Neural progenitor cell (in vitro differentiated cells): Measurements from ENCODE around the gene ST7L.

Experiments used
- CTCF ChIP-seq: fragments of 200-600 bp; sonication (generic); IDR thresholded peaks from 2 replicates; pipeline ENCODE4 v1.5.1; 2017; ENCODE audit warnings: antibody characterized with exemption, mild to moderate bottlenecking
- EZH2 ChIP-seq: fragments of 200-600 bp; sonication (generic); IDR thresholded peaks from 2 replicates; pipeline ENCODE4 v1.6.1; 2017; ENCODE audit warnings: antibody characterized with exemption, mild to moderate bottlenecking, moderate library complexity
- EZH2phosphoT487 ChIP-seq: fragments of 200-600 bp; sonication (generic); IDR thresholded peaks from 2 replicates; pipeline ENCODE4 v1.6.1; 2017; ENCODE audit warnings: antibody characterized with exemption

DNA sequence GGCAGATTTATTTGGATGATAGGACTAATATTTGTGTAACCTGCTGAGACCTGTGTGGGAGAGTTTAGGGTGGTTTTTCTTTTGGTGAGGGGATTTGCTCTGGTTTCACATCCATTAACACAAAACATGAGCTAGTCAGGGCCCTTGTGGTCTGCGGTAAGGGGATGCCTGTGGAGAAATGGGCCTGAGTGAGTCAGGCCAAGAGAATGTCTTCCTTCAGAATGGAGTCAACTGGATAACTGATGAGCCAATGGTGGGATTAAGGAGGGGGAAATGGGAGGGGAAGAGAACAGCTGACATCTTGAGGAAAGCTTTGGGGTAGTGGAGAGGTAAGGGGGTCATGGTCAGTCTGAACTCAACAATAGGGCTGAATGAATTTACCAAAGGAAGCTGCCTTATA, 96.3 kb downstream of the ST7L start:
- TF ChIP-seq CTCF (no peak), EZH2phosphoT487 (no peak), EZH2 (no peak)
